ENCODE data around the gene RIPPLY2. TPM values are rescaled to one million over a fixed set of nuclear protein-coding genes. Genes with fewer than 3 reads are reported as not detected.

Gene RIPPLY2
- polyA plus RNA-seq, 1 of the 3 experiments (the other 2 are of a cell fraction): 0.33 TPM

- TF ChIP-seq PBX3 (IDR thresholded peaks at IDR 0.05): no peak
- no peak for TF ChIP-seq CHD2 (IDR thresholded peaks at IDR 0.05; ENCODE audit: low read length, partially characterized antibody)
- no peak for TF ChIP-seq GABPA (IDR thresholded peaks at IDR 0.05; ENCODE audit: low read depth)
- no peak for TF ChIP-seq MXI1 (IDR thresholded peaks at IDR 0.05; ENCODE audit: low read depth, low read length)
Observed at GRCh38 chr6:83867043-83867442, 13.9 kb downstream of the RIPPLY2 start (continued).

- Histone ChIP-seq H3K36me3 (replicated peaks in 1 of 2; ENCODE audit: control insufficient read depth in 1 of 2, insufficient read depth in 2 of 2, low read length in 1 of 2) (peaks cover 20 to 33% of the 10 kb centered on the region in 2 experiments), H3F3A (replicated peaks; ENCODE audit: insufficient read depth) (peaks cover 4% of the 10 kb centered on the region), H3K4me1 (ENCODE audit: control insufficient read depth in 1 of 2, insufficient read depth in 2 of 2, low read depth in 1 of 2, low read length in 1 of 2) (peaks cover 0 to 2% of the 10 kb centered on the region in 2 experiments; a peak in 1 of 4 replicates), H3K27me3 (ENCODE audit: insufficient read depth) (no peaks in the 10 kb centered on the region), H3K4me3 (ENCODE audit: low read depth in 2 of 2, low read length in 1 of 2) (no peak overlapping the region), H3K4me2 (no peak overlapping the region), H3K9me2 (no peaks in the 10 kb centered on the region), H2AFZ (ENCODE audit: low read depth) (no peak overlapping the region), H3K27ac (ENCODE audit: low read depth in 2 of 2, low read length in 1 of 2) (no peak overlapping the region), H3K9me3 (no peaks in the 10 kb centered on the region), H3K9ac (no peak overlapping the region), H3K79me2 (ENCODE audit: insufficient read depth) (peaks cover 2% of the 10 kb centered on the region), H4K20me1 (ENCODE audit: insufficient read depth) (no peaks in the 10 kb centered on the region)
- ChIA-PET POLR2A (no interaction called here), CTCF (no interaction called here)
- no peak for DNase-seq
- TF ChIP-seq REST (IDR thresholded peaks at IDR 0.05; ENCODE audit: low read depth, low read length): no peak
- TF ChIP-seq GABPA (IDR thresholded peaks at IDR 0.05; ENCODE audit: low read depth): no peak
- TF ChIP-seq MXI1 (IDR thresholded peaks at IDR 0.05; ENCODE audit: low read depth, low read length): no peak
- no peak for TF ChIP-seq USF2 (IDR thresholded peaks at IDR 0.05; ENCODE audit: borderline replicate concordance, low read depth, low read length)
- no peak for TF ChIP-seq FOSL2 (IDR thresholded peaks at IDR 0.05; ENCODE audit: borderline replicate concordance, low read depth)
- TF ChIP-seq FOXM1 (IDR thresholded peaks at IDR 0.05; ENCODE audit: low read depth): no peak
- no peak for TF ChIP-seq MAX (IDR thresholded peaks at IDR 0.05; ENCODE audit: low read depth)
- TF ChIP-seq RCOR1 (IDR thresholded peaks at IDR 0.05; ENCODE audit: low read length): no peak
- TF ChIP-seq GATA2 (CRISPR knock-in tag; IDR thresholded peaks at IDR 0.05): no peak
- TF ChIP-seq FOXJ3 (CRISPR knock-in tag; IDR thresholded peaks at IDR 0.05): no peak
- TF ChIP-seq TAF1 (IDR thresholded peaks at IDR 0.05; ENCODE audit: borderline replicate concordance, low read depth, low read length): no peak
- no peak for TF ChIP-seq MEF2A (IDR thresholded peaks at IDR 0.05; ENCODE audit: borderline replicate concordance, low read depth)
- no peak for TF ChIP-seq IRF3 (IDR thresholded peaks at IDR 0.05; ENCODE audit: low read depth, low read length)
- TF ChIP-seq EP300 (IDR thresholded peaks at IDR 0.05; ENCODE audit: borderline replicate concordance in 1 of 2, low read depth in 1 of 2, low read length in 1 of 2): no peak
- no peak for TF ChIP-seq NFIC (IDR thresholded peaks at IDR 0.05; ENCODE audit: borderline replicate concordance)
- no peak for TF ChIP-seq TEAD4 (IDR thresholded peaks at IDR 0.05; ENCODE audit: borderline replicate concordance, insufficient read depth)
- TF ChIP-seq CHD2 (IDR thresholded peaks at IDR 0.05; ENCODE audit: low read length, partially characterized antibody): no peak
- 76% methylated on average over 9 of the region's 9 CpGs for WGBS (ENCODE audit: low lambda C conversion rate)
Observed at GRCh38 chr6:83867527-83868161, 14.5 kb downstream of the RIPPLY2 start.
